DOHH2 (cell line): ENCODE measurements around the gene MALAT1.
"Not testable (repeated sequence)": the region's sequence is repeated elsewhere in the genome, so short reads cannot be mapped to it uniquely, and the experiment has no call there.

Experiments used
- H3F3A ChIP-seq: fragments of 200-600 bp; sonication (generic), shearing (Covaris generic); 2 replicates; pipeline ENCODE4 v1.6.0; 2016; ENCODE audit warnings: antibody characterized with exemption, mild to moderate bottlenecking; ENCODE audit not compliant: control insufficient read depth, insufficient read depth
- H3K27ac ChIP-seq: fragments of 200-600 bp; sonication (generic); 2 replicates; pipeline ENCODE4 v1.5.1; 2014; ENCODE audit warnings: low read depth, mild to moderate bottlenecking, low read length, moderate library complexity
- H3K27me3 ChIP-seq: fragments of 200-600 bp; sonication (generic); 2 replicates; pipeline ENCODE4 v1.6.1; 2014; ENCODE audit warnings: mild to moderate bottlenecking, low read length, mixed read lengths; ENCODE audit not compliant: control insufficient read depth
- H3K36me3 ChIP-seq: fragments of 200-600 bp; sonication (generic); 2 replicates; pipeline ENCODE4 v1.6.1; 2014; ENCODE audit warnings: mild to moderate bottlenecking, low read length, moderate library complexity, mixed read lengths; ENCODE audit not compliant: control insufficient read depth
- H3K4me1 ChIP-seq: fragments of 200-600 bp; sonication (generic); 2 replicates; pipeline ENCODE4 v1.6.1; 2014; ENCODE audit warnings: mild to moderate bottlenecking, low read length, mixed read lengths; ENCODE audit not compliant: control insufficient read depth
- H3K4me2 ChIP-seq: fragments of 200-600 bp; sonication (generic); 2 replicates; pipeline ENCODE4 v1.6.0; 2014; ENCODE audit warnings: mild to moderate bottlenecking, low read length, moderate library complexity
- H3K4me3 ChIP-seq: fragments of 200-600 bp; sonication (generic); 2 replicates; pipeline ENCODE4 v1.5.1; 2014; ENCODE audit warnings: mild to moderate bottlenecking, low read length, mixed read lengths
- H3K79me2 ChIP-seq: fragments of 200-600 bp; sonication (generic); 2 replicates; pipeline ENCODE4 v1.6.1; 2014; ENCODE audit warnings: mild to moderate bottlenecking, low read length, mixed read lengths; ENCODE audit not compliant: control insufficient read depth
- H3K9me2 ChIP-seq: fragments of 200-600 bp; sonication (generic); replicated peaks from 2 replicates; pipeline ENCODE4 v1.6.1; 2014; ENCODE audit warnings: mild to moderate bottlenecking, low read length, mixed read lengths; ENCODE audit not compliant: control insufficient read depth
- H3K9me3 ChIP-seq: fragments of 200-600 bp; sonication (generic); 2 replicates; pipeline ENCODE4 v1.6.1; 2014; ENCODE audit warnings: antibody characterized with exemption, low read length, mixed read lengths; ENCODE audit not compliant: control insufficient read depth, insufficient read depth
- H4K20me1 ChIP-seq: fragments of 200-600 bp; sonication (generic); 2 replicates; pipeline ENCODE4 v1.6.0; 2014; ENCODE audit warnings: low read depth, mild to moderate bottlenecking, antibody characterized with exemption, low read length, moderate library complexity; ENCODE audit not compliant: control insufficient read depth, insufficient read depth
- EZH2phosphoT487 ChIP-seq: fragments of 200-600 bp; sonication (generic); IDR thresholded peaks from 2 replicates; pipeline ENCODE4 v1.6.1; 2017; ENCODE audit warnings: borderline replicate concordance, mild to moderate bottlenecking, antibody characterized with exemption, low read length, moderate library complexity, mixed read lengths
- TF ChIP-seq, protein P1 (sequence below): fragments of 200-600 bp; sonication (generic); IDR thresholded peaks from one replicate; pipeline ENCODE4 v1.5.1; 2014; ENCODE audit warnings: antibody characterized with exemption, mild to moderate bottlenecking, low read depth, low read length; ENCODE audit not compliant: poor library complexity, severe bottlenecking

MALAT1 gene

DNA sequence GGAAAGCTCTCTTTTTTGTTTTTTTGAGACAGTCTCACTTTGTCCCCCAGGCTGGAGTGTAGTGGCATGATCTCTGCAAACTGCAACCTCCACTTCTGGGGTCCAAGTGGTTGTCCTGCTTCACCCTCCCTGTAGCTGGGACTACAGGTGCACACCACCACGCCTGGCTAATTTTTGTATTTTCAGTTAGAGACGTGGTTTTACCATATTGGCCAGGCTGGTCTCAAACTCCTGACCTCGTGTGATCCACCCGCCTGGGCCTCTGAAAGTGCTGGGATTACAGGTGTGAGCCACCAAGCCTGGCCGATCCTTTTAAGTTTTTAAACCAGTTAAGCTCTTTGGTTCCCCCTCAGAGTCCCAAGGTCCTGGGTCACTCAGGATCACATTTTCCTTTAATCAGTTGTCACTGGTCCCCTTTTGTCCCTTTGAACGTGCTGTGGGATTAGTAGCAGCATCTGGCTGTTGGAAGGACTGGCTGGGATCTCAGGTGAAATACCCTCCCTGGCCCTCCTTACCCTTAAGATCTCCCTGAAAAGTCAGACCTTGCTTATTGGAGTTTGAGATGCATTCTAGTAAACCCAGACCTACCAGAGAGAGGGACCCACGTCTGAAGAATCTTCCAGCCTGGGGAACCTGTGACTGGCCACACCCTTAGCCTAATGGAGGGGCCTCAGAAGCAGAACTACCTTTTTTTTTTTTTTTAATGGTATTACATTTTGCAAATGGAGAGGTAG, 8.1 kb downstream of the MALAT1 start:
- Histone ChIP-seq H3K9me2 (no peaks in the 10 kb centered on the region), H4K20me1 (peaks cover 23% of the 10 kb centered on the region), H3K4me2 (peak overlapping the region; percentile 92), H3K79me2 (peaks cover 44% of the 10 kb centered on the region), H3K27ac (peak overlapping the region; percentile 99), H3K9me3 (no peaks in the 10 kb centered on the region), H3K4me3 (peak overlapping the region; percentile 85), H3K4me1 (peaks cover 84% of the 10 kb centered on the region), H3K27me3 (no peaks in the 10 kb centered on the region), H3K36me3 (peaks cover 48% of the 10 kb centered on the region), H3F3A (peaks cover 75% of the 10 kb centered on the region)
- TF ChIP-seq, protein P1, sequence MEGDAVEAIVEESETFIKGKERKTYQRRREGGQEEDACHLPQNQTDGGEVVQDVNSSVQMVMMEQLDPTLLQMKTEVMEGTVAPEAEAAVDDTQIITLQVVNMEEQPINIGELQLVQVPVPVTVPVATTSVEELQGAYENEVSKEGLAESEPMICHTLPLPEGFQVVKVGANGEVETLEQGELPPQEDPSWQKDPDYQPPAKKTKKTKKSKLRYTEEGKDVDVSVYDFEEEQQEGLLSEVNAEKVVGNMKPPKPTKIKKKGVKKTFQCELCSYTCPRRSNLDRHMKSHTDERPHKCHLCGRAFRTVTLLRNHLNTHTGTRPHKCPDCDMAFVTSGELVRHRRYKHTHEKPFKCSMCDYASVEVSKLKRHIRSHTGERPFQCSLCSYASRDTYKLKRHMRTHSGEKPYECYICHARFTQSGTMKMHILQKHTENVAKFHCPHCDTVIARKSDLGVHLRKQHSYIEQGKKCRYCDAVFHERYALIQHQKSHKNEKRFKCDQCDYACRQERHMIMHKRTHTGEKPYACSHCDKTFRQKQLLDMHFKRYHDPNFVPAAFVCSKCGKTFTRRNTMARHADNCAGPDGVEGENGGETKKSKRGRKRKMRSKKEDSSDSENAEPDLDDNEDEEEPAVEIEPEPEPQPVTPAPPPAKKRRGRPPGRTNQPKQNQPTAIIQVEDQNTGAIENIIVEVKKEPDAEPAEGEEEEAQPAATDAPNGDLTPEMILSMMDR: no peak
- TF ChIP-seq EZH2phosphoT487: no peak

DNA sequence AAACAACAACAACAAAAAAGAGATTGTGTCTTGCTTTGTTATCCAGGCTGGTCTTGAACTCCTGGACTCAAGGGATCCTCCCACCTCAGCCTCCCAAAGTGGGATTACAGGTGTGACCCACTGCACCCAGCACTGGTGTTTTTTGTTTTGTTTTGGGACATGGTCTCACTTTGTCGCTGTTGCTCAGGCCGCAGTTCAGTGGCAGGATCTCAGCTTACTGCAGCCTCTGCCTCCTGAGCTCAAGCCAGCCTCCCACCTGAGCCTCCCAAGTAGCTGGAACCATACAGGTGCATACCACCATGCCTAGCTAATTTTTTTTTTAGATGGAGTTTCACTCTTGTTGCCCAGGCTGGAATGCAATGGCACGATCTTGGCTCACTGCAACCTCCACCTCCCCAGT, 13.5 kb downstream of the MALAT1 start:
- H3K27ac ChIP-seq, H3K79me2 ChIP-seq, H3K4me2 ChIP-seq, H3K36me3 ChIP-seq, H3K27me3 ChIP-seq, H4K20me1 ChIP-seq, H3K4me3 ChIP-seq, H3K9me2 ChIP-seq, H3K9me3 ChIP-seq: not testable (repeated sequence)
- peaks cover 41% of the 10 kb centered on the region for H3K4me1 ChIP-seq
- H3F3A ChIP-seq: peaks cover 30% of the 10 kb centered on the region

DNA sequence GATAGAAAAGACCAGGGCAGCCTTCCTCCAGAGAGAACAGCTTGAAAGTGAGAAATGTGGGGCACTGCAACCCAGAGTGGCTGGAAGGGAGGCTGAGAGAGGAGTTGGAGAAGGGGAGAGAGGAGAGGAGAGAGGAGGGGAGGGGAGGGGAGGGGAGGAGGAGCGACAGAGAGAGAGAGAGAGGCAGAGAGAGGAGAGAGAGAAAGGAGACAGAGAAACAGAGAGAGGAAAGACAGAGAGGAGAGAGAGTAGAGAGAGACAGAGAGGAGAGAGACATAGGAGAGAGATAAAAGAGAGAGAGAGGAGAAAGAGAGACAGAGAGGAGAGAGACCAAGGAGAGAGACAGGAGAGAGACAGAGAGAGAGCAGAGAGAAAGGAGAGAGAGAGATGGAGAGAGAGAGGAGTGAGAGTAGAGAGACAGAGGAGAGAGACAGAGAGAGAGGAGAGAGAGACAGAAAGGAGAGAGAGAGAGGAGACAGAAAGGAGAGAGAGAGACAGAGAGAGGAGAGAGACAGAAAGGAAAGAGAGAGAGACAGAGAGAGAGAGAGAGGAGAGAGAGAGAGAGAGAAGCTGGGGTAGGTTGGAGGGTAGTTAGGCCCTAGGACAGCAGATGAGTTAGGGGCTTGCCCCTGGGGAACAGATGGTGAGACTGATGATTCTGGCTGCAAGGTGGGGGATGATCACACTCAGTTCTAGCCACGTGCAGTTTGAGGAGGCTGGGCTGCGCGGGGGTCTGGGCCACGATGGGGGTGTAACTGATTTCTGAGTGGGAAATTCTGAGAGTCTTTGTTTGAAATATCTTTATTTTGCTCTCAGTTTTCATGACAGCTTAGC, 17.5 kb downstream of the MALAT1 start:
- no peaks in the 10 kb centered on the region for H4K20me1 ChIP-seq
- peaks cover 11% of the 10 kb centered on the region for H3F3A ChIP-seq
- H3K4me2 ChIP-seq: no peak overlapping the region
- H3K36me3 ChIP-seq: no peaks in the 10 kb centered on the region
- TF ChIP-seq EZH2phosphoT487: no peak
- TF ChIP-seq, protein P1: no peak
- H3K9me2 ChIP-seq: no peaks in the 10 kb centered on the region
- H3K9me3 ChIP-seq: no peaks in the 10 kb centered on the region
- peaks cover 7% of the 10 kb centered on the region; the same call in 1 of the 2 replicates for H3K4me1 ChIP-seq
- no peak overlapping the region for H3K4me3 ChIP-seq
- H3K27ac ChIP-seq: no peak overlapping the region
- H3K79me2 ChIP-seq: no peaks in the 10 kb centered on the region
- no peaks in the 10 kb centered on the region; the same call in 1 of the 2 replicates for H3K27me3 ChIP-seq

DNA sequence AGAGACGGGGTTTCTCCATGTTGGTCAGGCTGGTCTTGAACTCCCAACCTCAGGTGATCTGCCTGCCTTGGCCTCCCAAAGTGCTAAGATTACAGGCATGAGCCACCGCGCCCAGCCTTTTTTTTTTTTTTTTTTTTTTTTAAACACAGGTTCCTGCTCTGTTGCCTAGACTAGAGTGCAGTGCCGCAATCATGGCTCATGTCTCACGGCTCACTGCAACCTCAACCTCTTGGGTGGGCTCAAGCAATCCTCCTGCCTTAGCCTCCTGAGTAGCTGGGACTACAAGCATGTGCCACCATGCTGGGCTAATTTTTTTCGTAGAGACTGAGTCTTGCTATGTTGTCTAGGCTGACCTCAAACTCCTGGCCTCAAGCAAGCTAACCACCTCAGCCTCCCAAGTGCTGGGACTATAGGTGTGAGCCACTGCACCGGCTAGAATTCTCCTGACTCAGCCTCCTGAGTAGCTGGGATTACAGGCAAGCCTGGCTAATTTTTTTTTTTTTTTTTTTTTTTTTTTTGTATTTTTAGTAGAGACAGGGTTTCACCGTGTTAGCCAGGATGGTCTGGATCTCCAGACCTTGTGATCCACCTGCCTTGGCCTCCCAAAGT, 20.2 kb downstream of the MALAT1 start:
- H3K4me3 ChIP-seq, H3K36me3 ChIP-seq, H3K27me3 ChIP-seq, H3K4me2 ChIP-seq, H3K27ac ChIP-seq, H3K79me2 ChIP-seq, H3K9me3 ChIP-seq, H3K9me2 ChIP-seq, H4K20me1 ChIP-seq: not testable (repeated sequence)
- Histone ChIP-seq H3K4me1 (peaks cover 22% of the 10 kb centered on the region), H3F3A (peaks cover 14% of the 10 kb centered on the region)

DNA sequence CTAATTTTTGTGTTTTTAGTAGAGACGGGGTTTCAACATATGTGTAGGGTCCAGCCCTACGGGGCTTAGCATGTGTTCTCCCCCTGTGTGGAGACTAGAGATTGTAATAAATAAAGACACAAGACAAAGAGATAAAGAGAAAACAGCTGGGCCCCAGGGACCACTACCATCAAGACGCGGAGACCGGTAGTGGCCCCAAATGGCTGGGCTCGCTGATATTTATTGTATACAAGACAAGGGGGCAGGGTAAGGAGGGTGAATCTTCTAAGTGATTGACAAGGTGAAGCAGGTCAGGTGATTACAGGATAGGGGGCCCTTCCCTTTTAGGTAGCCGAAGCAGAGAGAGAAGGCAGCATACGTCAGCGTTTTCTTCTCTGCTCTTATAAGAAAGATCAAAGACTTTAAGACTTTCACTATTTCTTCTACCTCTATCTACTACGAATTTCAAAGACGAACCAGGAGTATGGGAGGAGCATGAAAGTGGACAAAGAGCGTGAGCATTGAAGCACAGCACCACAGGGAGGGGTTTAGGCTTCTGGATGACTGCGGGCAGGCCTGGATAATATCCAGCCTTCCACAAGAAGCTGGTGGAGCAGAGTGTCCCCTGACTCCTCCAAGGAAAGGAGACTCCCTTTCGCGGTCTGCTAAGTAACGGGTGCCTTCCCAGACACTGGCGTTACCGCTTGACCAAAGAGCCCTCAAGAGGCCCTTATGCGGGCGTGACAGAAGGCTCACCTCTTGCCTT, 23.1 kb downstream of the MALAT1 start:
- H3K27ac ChIP-seq, H3K4me2 ChIP-seq, H4K20me1 ChIP-seq, H3K9me2 ChIP-seq, H3F3A ChIP-seq, H3K4me3 ChIP-seq, H3K9me3 ChIP-seq, H3K27me3 ChIP-seq: not testable (repeated sequence)
- Histone ChIP-seq H3K4me1 (peaks cover 31% of the 10 kb centered on the region), H3K79me2 (peaks cover 19% of the 10 kb centered on the region), H3K36me3 (peaks cover 17% of the 10 kb centered on the region)
